Liver (tissue), 3 donors: Measurements from ENCODE around the gene DYNLT1.

Experiments
- JUND ChIP-seq, 2 donors: IDR thresholded peaks; 2 replicates each; pipeline ENCODE4 v1.6.1; 2016; ENCODE audit warnings: antibody characterized with exemption in 2 of 2
- RAD21 ChIP-seq, 2 donors: IDR thresholded peaks; 2 replicates each; pipeline ENCODE4 v1.6.1; 2016; ENCODE audit warnings: antibody characterized with exemption in 2 of 2, mild to moderate bottlenecking in 2 of 2
- YY1 ChIP-seq: IDR thresholded peaks from 2 replicates; pipeline ENCODE4 v1.6.1; 2016; ENCODE audit warnings: antibody characterized with exemption, mild to moderate bottlenecking
- TF ChIP-seq, protein P1 (sequence below): fragments of 150-350 bp; IDR thresholded peaks from 2 replicates; pipeline ENCODE4 v1.5.1; 2017; ENCODE audit warnings: improper control_type of control experiment, low read depth, low read length; ENCODE audit not compliant: missing input control
- TF ChIP-seq, protein P2 (sequence below): IDR thresholded peaks from 2 replicates; pipeline ENCODE4 v1.6.1; 2016; ENCODE audit warnings: antibody characterized with exemption, mild to moderate bottlenecking
- TF ChIP-seq, protein P3 (sequence below): IDR thresholded peaks from 2 replicates; pipeline ENCODE4 v1.6.1; 2016; ENCODE audit warnings: antibody characterized with exemption
- donor health status: healthy.
- donor health status: healthy.

DNA sequence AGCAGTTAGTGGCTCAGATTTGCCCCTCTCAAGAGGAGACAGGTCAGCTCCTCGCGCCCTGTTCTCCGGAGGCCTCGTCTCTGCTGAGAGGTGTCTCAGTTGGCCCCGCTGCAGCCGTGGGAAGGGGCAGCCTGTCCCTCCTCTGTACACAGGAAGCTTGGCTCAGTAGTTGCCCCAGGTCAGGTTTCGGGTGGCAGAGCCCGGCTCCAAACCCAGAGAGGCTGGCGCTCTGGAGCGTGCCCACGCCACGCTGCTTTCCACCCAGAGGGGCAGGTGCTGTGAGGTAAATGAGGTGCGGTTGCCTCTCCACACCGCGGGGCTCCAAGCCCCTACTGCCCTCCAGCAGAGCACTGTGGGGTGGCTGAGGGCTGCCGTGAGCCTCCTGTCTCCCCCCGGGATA is 16.0 kb downstream of the DYNLT1 start:
- TF ChIP-seq, protein P1, sequence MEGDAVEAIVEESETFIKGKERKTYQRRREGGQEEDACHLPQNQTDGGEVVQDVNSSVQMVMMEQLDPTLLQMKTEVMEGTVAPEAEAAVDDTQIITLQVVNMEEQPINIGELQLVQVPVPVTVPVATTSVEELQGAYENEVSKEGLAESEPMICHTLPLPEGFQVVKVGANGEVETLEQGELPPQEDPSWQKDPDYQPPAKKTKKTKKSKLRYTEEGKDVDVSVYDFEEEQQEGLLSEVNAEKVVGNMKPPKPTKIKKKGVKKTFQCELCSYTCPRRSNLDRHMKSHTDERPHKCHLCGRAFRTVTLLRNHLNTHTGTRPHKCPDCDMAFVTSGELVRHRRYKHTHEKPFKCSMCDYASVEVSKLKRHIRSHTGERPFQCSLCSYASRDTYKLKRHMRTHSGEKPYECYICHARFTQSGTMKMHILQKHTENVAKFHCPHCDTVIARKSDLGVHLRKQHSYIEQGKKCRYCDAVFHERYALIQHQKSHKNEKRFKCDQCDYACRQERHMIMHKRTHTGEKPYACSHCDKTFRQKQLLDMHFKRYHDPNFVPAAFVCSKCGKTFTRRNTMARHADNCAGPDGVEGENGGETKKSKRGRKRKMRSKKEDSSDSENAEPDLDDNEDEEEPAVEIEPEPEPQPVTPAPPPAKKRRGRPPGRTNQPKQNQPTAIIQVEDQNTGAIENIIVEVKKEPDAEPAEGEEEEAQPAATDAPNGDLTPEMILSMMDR, result no peak
- no peak for TF ChIP-seq RAD21 (IDR thresholded peaks at IDR 0.05)
- TF ChIP-seq, protein P2, sequence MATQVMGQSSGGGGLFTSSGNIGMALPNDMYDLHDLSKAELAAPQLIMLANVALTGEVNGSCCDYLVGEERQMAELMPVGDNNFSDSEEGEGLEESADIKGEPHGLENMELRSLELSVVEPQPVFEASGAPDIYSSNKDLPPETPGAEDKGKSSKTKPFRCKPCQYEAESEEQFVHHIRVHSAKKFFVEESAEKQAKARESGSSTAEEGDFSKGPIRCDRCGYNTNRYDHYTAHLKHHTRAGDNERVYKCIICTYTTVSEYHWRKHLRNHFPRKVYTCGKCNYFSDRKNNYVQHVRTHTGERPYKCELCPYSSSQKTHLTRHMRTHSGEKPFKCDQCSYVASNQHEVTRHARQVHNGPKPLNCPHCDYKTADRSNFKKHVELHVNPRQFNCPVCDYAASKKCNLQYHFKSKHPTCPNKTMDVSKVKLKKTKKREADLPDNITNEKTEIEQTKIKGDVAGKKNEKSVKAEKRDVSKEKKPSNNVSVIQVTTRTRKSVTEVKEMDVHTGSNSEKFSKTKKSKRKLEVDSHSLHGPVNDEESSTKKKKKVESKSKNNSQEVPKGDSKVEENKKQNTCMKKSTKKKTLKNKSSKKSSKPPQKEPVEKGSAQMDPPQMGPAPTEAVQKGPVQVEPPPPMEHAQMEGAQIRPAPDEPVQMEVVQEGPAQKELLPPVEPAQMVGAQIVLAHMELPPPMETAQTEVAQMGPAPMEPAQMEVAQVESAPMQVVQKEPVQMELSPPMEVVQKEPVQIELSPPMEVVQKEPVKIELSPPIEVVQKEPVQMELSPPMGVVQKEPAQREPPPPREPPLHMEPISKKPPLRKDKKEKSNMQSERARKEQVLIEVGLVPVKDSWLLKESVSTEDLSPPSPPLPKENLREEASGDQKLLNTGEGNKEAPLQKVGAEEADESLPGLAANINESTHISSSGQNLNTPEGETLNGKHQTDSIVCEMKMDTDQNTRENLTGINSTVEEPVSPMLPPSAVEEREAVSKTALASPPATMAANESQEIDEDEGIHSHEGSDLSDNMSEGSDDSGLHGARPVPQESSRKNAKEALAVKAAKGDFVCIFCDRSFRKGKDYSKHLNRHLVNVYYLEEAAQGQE, result no peak
- no peak for TF ChIP-seq YY1
- TF ChIP-seq, protein P3, sequence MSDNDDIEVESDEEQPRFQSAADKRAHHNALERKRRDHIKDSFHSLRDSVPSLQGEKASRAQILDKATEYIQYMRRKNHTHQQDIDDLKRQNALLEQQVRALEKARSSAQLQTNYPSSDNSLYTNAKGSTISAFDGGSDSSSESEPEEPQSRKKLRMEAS, result no peak
- no peak for TF ChIP-seq JUND (IDR thresholded peaks at IDR 0.05)
